Thymus (tissue), 11 donors: ENCODE results near the gene MAN1A2. TPM values are rescaled to one million over a fixed set of nuclear protein-coding genes. Genes with fewer than 3 reads are reported as not detected.

Experiments used
- DNase-seq, 9 donors: peaks; one replicate each; pipeline ENCODE4 v3.0.0-alpha.2; 2013; ENCODE audit warnings: low spot score in 9 of 9, low read depth in 6 of 9, missing footprints in 1 of 9
- H3K27ac ChIP-seq, 2 donors: one replicate each; pipeline ENCODE4 v1.5.1; 2013; ENCODE audit warnings: control low read depth in 1 of 2, low read depth in 1 of 2, low read length in 1 of 2, mild to moderate bottlenecking in 1 of 2, moderate library complexity in 1 of 2
- H3K27me3 ChIP-seq, 2 donors: one replicate each; pipeline ENCODE4 v1.5.1; 2013; ENCODE audit warnings: low read length in 1 of 2; ENCODE audit not compliant: control insufficient read depth in 2 of 2, insufficient read depth in 1 of 2
- H3K36me3 ChIP-seq, 2 donors: one replicate each; pipeline ENCODE4 v1.5.1; 2013; ENCODE audit warnings: low read length in 1 of 2, mild to moderate bottlenecking in 1 of 2, moderate library complexity in 1 of 2; ENCODE audit not compliant: control insufficient read depth in 2 of 2, insufficient read depth in 2 of 2
- H3K4me1 ChIP-seq, 2 donors: one replicate each; pipeline ENCODE4 v1.5.1; 2013; ENCODE audit warnings: low read length in 2 of 2; ENCODE audit not compliant: control insufficient read depth in 2 of 2, insufficient read depth in 2 of 2
- H3K4me3 ChIP-seq, 2 donors: one replicate each; pipeline ENCODE4 v1.5.1; 2013; ENCODE audit warnings: low read length in 2 of 2, control low read depth in 1 of 2, mild to moderate bottlenecking in 1 of 2
- H3K9me3 ChIP-seq, 2 donors: one replicate each; pipeline ENCODE4 v1.5.1; 2013; ENCODE audit warnings: low read length in 1 of 2, mild to moderate bottlenecking in 1 of 2; ENCODE audit not compliant: control insufficient read depth in 2 of 2, insufficient read depth in 1 of 2
- WGBS: extraction: QIAGEN DNeasy Blood & Tissue Kit; methylation state at CpG from one replicate; pipeline ENCODE4 v1.1.7; 2013; 5-methylcytosine and 5-hydroxymethylcytosine counted together
- polyA plus RNA-seq: library from polyadenylated mRNA; stranded (reverse); fragments of 200-250 nt; gene quantifications from one replicate; pipeline ENCODE4 v1.2.3, GENCODE V29; 2013
- total RNA-seq: library from RNA; stranded (reverse); fragments of 120-200 nt; gene quantifications from one replicate; pipeline ENCODE4 v1.2.4, GENCODE V29; 2013
- donor health status: healthy.

Gene MAN1A2
- total and polyA plus RNA-seq, 2 donors, result 10.6 to 26.4 TPM

DNA sequence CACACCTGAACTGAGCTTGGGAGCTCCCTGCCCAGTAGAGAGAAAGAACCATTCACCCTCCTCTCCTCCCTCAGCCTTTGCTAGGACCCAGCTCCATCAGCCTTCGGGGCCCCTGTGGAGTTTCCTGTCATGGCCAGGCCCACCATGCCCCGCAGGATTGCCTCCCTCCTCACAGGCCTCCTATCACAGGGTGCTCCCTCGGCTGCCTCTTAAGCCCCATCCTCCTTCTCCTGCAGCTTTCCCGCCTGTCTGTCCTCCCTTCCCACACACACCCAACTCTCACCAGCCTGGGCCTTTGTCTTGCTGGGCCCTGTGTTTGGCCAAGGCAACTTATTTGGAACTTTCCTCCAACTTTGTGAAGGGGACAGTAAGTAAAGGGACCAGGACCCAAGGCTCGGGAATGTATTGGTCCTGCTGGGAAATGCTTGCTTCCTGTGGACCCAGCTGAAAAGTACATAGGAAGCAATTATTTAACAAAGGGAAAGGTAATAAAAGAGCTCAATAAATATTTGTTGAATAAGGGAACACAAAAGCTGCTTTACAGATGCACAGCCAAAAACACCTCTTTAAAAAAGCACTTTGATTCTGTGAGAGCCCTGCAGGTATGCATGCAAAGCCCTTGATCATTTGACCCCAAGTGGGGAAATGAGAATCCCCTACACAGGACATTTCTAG lies 207.0 kb downstream of the MAN1A2 start:
- no peaks in the 10 kb centered on the region for H3K4me1 ChIP-seq
- H3K36me3 ChIP-seq, result no peaks in the 10 kb centered on the region
- H3K27ac ChIP-seq, result no peak overlapping the region
- H3K4me3 ChIP-seq, result no peak overlapping the region
- no peaks in the 10 kb centered on the region for H3K27me3 ChIP-seq
- 94% methylated on average over 5 of the region's 5 CpGs for WGBS
- no peak for DNase-seq
- no peaks in the 10 kb centered on the region for H3K9me3 ChIP-seq

DNA sequence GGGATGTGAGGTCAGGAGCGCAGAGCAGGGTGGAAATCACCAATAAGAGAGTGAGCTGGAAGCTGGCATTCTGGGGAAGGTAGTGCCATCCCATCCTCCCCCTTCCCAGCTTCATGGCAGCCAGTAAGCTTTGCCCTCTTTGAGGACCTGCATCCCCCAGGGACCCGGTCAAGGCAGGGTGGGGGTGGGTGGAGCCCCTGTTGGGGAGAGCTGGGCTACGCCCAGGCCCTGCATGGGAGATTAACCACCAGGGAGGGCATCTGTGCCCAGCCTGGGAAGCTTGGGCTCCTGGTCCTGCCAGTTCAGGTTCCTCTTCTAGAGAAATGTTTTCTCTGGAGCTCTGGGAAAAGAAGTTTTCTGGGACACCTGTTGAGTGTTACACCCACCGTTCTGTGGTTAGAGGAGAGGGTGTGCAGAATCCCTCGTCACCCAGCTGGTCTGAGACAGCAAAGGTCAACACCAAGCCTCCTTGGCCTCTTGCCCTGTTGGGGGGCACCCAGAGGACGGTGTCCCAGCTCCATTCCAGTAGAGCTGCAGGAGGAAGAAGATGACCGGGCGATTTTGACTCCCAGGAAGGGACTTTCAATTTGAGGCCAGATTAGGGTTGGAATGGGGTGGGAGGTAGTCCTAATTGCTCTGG lies 208.5 kb downstream of the MAN1A2 start:
- Histone ChIP-seq H3K4me3 (no peak overlapping the region), H3K36me3 (no peaks in the 10 kb centered on the region)

DNA sequence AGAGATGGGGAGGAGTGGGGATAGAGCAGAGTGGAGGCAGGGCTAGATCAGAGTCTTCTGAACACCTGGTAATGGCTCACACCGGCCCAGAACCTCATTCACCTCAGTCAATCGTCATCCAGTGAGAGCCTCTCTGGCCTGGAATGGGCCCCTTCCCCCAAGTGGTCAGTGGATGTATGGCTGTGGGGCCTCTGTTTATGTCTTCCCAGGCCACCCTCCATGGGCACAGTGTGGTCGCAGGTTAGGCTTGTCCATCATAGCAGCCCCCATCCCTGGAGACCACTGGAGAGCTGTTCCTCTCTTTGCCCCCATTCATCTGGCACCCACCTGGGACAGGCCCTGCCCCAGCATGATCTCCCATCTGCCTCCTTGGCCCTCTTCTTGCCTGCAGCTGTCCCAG lies 209.0 kb downstream of the MAN1A2 start:
- no peaks in the 10 kb centered on the region for H3K9me3 ChIP-seq
- 96% methylated on average over 3 of the region's 3 CpGs for WGBS
- no peaks in the 10 kb centered on the region for H3K27me3 ChIP-seq
- no peak overlapping the region for H3K27ac ChIP-seq
- no peaks in the 10 kb centered on the region for H3K36me3 ChIP-seq
- no peak overlapping the region for H3K4me3 ChIP-seq
- no peaks in the 10 kb centered on the region for H3K4me1 ChIP-seq
- no peak for DNase-seq

More for the DNA sequence above, 208.5 kb downstream of the MAN1A2 start:
- WGBS, result 92% methylated on average over 8 of the region's 8 CpGs
- no peak for DNase-seq
- H3K27me3 ChIP-seq, result no peaks in the 10 kb centered on the region
- H3K27ac ChIP-seq, result no peak overlapping the region
- no peaks in the 10 kb centered on the region for H3K4me1 ChIP-seq
- H3K9me3 ChIP-seq, result no peaks in the 10 kb centered on the region

DNA sequence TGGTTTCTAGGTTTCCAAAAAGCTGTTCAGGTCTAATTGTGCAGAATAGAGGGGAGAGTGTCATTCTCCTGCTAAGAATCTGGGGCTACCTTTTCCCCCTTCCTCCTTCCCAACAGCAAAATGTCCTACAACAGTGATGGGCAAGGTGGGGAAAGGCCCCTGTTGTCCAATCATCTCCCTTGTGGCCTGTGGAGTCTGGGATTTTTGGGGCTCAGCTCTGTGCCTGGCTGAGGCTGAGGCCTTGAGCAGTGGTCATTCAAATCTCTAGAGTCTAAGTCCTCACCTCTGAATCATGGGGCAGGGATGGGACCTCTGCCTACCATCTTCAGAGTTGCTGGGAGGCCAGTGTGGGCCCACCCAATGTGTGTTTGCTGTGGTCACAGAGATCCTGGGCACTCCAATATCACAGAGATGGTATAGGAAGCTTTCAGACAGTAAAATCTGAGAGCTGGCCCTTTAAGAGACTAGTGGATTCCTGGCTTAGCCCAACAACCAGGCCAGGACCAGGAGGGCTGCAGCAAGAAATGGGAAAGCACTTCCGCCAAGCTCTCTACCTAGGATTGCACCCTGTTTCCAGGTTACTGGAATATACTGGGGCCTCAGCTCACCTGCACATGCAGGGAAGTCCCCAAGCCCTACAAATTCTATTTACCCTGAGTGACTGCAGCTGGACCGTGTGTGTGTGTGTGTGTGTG lies 210.1 kb downstream of the MAN1A2 start:
- H3K9me3 ChIP-seq, result no peaks in the 10 kb centered on the region
- DNase-seq, result no peak
- H3K36me3 ChIP-seq, result no peaks in the 10 kb centered on the region
- H3K27me3 ChIP-seq, result no peaks in the 10 kb centered on the region
- 95% methylated on average over 2 of the region's 2 CpGs for WGBS
- H3K4me3 ChIP-seq, result no peak overlapping the region
- no peak overlapping the region for H3K27ac ChIP-seq
- no peaks in the 10 kb centered on the region for H3K4me1 ChIP-seq

DNA sequence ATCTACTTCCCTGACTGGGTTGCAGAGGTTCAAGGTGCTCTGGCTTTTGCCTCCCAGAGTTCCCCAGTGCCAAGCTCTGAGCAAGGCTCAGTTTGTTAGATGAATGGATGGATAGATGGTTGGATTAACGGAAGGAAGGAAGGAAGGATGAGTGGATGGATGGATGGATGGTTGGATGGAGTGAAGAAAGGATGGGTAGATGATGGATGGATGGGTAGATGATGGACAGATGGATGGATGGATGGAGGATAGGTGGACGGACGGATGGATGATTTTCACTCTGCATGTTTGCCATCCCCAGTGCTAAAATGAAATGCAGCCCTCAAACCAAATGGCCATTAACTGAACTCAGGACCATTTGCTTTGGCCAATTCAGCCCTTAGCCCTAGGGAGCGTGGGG lies 211.2 kb downstream of the MAN1A2 start:
- Histone ChIP-seq H3K9me3 (no peaks in the 10 kb centered on the region), H3K36me3 (no peaks in the 10 kb centered on the region), H3K27me3 (no peaks in the 10 kb centered on the region), H3K27ac (no peak overlapping the region), H3K4me3 (no peak overlapping the region), H3K4me1 (no peaks in the 10 kb centered on the region)
- 95% methylated on average over 4 of the region's 4 CpGs for WGBS
- DNase-seq, result no peak

Other genes with a start within 250 kb of the MAN1A2 start
- gene TRIM45, start 245.7 kb upstream of the MAN1A2 start, total RNA-seq, result 1.1 TPM
- 2.7 TPM for gene TRIM45, start 245.7 kb upstream of the MAN1A2 start, polyA plus RNA-seq
- 0.09 TPM for gene VTCN1, start 156.5 kb upstream of the MAN1A2 start, total RNA-seq
- gene VTCN1, start 156.5 kb upstream of the MAN1A2 start, polyA plus RNA-seq, result 0.07 TPM
- 2.5 TPM for gene TENT5C, start 238.6 kb downstream of the MAN1A2 start, total RNA-seq
- 3.7 TPM for gene TENT5C, start 238.6 kb downstream of the MAN1A2 start, polyA plus RNA-seq